D721Med (cell line): ENCODE data around the gene KRT4.
"Not testable (repeated sequence)": the region's sequence is repeated elsewhere in the genome, so short reads cannot be mapped to it uniquely, and the experiment has no call there.

ENCODE experiments used
- DNase-seq: peaks from one replicate; pipeline ENCODE4 v3.0.0; 2011; ENCODE audit warnings: low spot score; ENCODE audit not compliant: insufficient read length
- FAIRE-seq: peaks from 2 replicates; lab custom pipeline; 2011; peaks lifted over from hg19 to GRCh38; lab: Jason Lieb, UNC
- CTCF ChIP-seq: IDR thresholded peaks from 2 replicates; pipeline ENCODE4 v1.5.1; 2012; ENCODE audit warnings: mild to moderate bottlenecking, control low read depth; ENCODE audit not compliant: insufficient read depth; ENCODE audit errors: missing control alignments

Gene KRT4

GRCh38 chr12:52813885-52814709, at the start of gene KRT4:
Gene KRT4 (minus strand): TSS chr12:52814116. CDS start chr12:52814058, 58 bp downstream.
- FAIRE-seq, result no peak
- DNase-seq, result no peak
- TF ChIP-seq CTCF, result no peak

- no peak for FAIRE-seq
- no peak for DNase-seq
- no peak for TF ChIP-seq CTCF
These were observed 48.1 kb upstream of the KRT4 start for GRCh38 chr12:52862023-52862422.

- no peak for TF ChIP-seq CTCF
- DNase-seq (no peak), FAIRE-seq (no peak)
These were observed 47.6 kb upstream of the KRT4 start for GRCh38 chr12:52861511-52861910.

- TF ChIP-seq CTCF, result no peak
- FAIRE-seq (no peak), DNase-seq (no peak)
These were observed 46.3 kb upstream of the KRT4 start for GRCh38 chr12:52860102-52860823.

- no peak for DNase-seq
- no peak for TF ChIP-seq CTCF
- no peak for FAIRE-seq
These were observed 43.6 kb upstream of the KRT4 start for GRCh38 chr12:52857500-52857899.

- TF ChIP-seq CTCF, result no peak
- no peak for FAIRE-seq
- no peak for DNase-seq
These were observed 42.9 kb upstream of the KRT4 start for GRCh38 chr12:52856787-52857186.

GRCh38 chr12:52856077-52856476, 42.2 kb upstream of the KRT4 start:
- FAIRE-seq, DNase-seq: not testable (repeated sequence)
